WTC11 (cell line): Measurements from ENCODE around the gene FASN. TPM values are rescaled to one million over a fixed set of nuclear protein-coding genes. Genes with fewer than 3 reads are reported as not detected.

Experiments
- ATAC-seq: fragments of 200-7000 bp; cut with Tn5 transposase; 2 replicates; pipeline ENCODE4 v1.10.0; 2021; ENCODE audit warnings: mild to moderate bottlenecking, moderate library complexity
- CTCF ChIA-PET: fragments of 300-600 bp; sonication (Branson Sonifier 250); formaldehyde crosslinking; loops from one replicate; lab custom pipeline; 2021; ENCODE audit warnings: antibody characterized with exemption; lab: Charles Lee
- POLR2A ChIA-PET: fragments of 350-600 bp; sonication (Branson Sonifier 250); formaldehyde crosslinking; loops from one replicate; lab custom pipeline; 2021; ENCODE audit warnings: antibody characterized with exemption; lab: Charles Lee
- DNase-seq: peaks from one replicate; pipeline ENCODE4 v3.0.0; 2021; ENCODE audit warnings: low spot score
- H3K27ac Mint-ChIP-seq: 2 replicates; pipeline ENCODE4 v1.8.0; 2021; ENCODE audit warnings: mixed read lengths
- H3K27me3 Mint-ChIP-seq: 2 replicates; pipeline ENCODE4 v1.8.0; 2021; ENCODE audit warnings: low read depth, mild to moderate bottlenecking, moderate library complexity, mixed read lengths
- H3K36me3 Mint-ChIP-seq: 2 replicates; pipeline ENCODE4 v1.8.0; 2021; ENCODE audit warnings: mixed read lengths
- H3K4me1 Mint-ChIP-seq: 2 replicates; pipeline ENCODE4 v1.8.0; 2022; ENCODE audit warnings: mixed read lengths
- H3K4me3 Mint-ChIP-seq: 2 replicates; pipeline ENCODE4 v1.8.0; 2021; ENCODE audit warnings: mild to moderate bottlenecking, moderate library complexity, mixed read lengths
- H3K9me3 Mint-ChIP-seq: 2 replicates; pipeline ENCODE4 v1.8.0; 2021; ENCODE audit warnings: mixed read lengths
- ETV6 ChIP-seq: sonication (generic); formaldehyde crosslinking; IDR thresholded peaks from 2 replicates; pipeline ENCODE4 v1.8.1; 2022; ENCODE audit warnings: mild to moderate bottlenecking, missing genetic modification reagents
- FOXP1 ChIP-seq: sonication (generic); formaldehyde crosslinking; IDR thresholded peaks from 2 replicates; pipeline ENCODE4 v1.8.0; 2022; ENCODE audit warnings: missing genetic modification reagents, mild to moderate bottlenecking, moderate library complexity, borderline replicate concordance
- JAZF1 ChIP-seq: fragments of 250-450 bp; sonication (Bioruptor Pico); IDR thresholded peaks from 2 replicates; pipeline ENCODE4 v1.9.0; 2021; ENCODE audit warnings: moderate library complexity, mild to moderate bottlenecking, inconsistent platforms
- NFATC4 ChIP-seq: fragments of 250-450 bp; sonication (Bioruptor Pico); IDR thresholded peaks from 2 replicates; pipeline ENCODE4 v1.9.0; 2021; ENCODE audit warnings: mild to moderate bottlenecking
- RELA ChIP-seq: sonication (generic); formaldehyde crosslinking; IDR thresholded peaks from 2 replicates; pipeline ENCODE4 v1.8.1; 2022; ENCODE audit warnings: missing genetic modification reagents, mild to moderate bottlenecking, borderline replicate concordance
- SP1 ChIP-seq: sonication (generic); formaldehyde crosslinking; conservative IDR thresholded peaks from 2 replicates; pipeline ENCODE4 v1.8.1; 2022; ENCODE audit warnings: missing genetic modification reagents
- ZNF232 ChIP-seq: sonication (generic); formaldehyde crosslinking; IDR thresholded peaks from 2 replicates; pipeline ENCODE4 v1.8.0; 2022; ENCODE audit warnings: mild to moderate bottlenecking, missing genetic modification reagents
- total RNA-seq: library from RNA; stranded (reverse); gene quantifications from 3 replicates; pipeline ENCODE4 v1.2.3, GENCODE V29; 2021
- TF ChIP-seq, protein P1 (sequence below): fragments of 250-450 bp; sonication (Bioruptor Pico); IDR thresholded peaks from 2 replicates; pipeline ENCODE4 v1.9.0; 2021; ENCODE audit warnings: mild to moderate bottlenecking, borderline replicate concordance
- TF ChIP-seq, protein P2 (sequence below): sonication (generic); formaldehyde crosslinking; IDR thresholded peaks from 2 replicates; pipeline ENCODE4 v1.8.0; 2022; ENCODE audit warnings: mild to moderate bottlenecking, missing genetic modification reagents
- TF ChIP-seq, protein P3 (sequence below): sonication (generic); formaldehyde crosslinking; IDR thresholded peaks from 2 replicates; pipeline ENCODE4 v1.8.0; 2022; ENCODE audit warnings: mild to moderate bottlenecking, missing genetic modification reagents
- TF ChIP-seq, protein P4 (sequence below): sonication (generic); formaldehyde crosslinking; IDR thresholded peaks from 2 replicates; pipeline ENCODE4 v1.8.1; 2023; ENCODE audit warnings: mild to moderate bottlenecking, moderate library complexity, missing genetic modification reagents
- TF ChIP-seq, protein P5 (sequence below): sonication (generic); formaldehyde crosslinking; IDR thresholded peaks from 2 replicates; pipeline ENCODE4 v1.8.0; 2022; ENCODE audit warnings: mild to moderate bottlenecking, missing genetic modification reagents

FASN gene
- total RNA-seq, 1 experiment from 2014 or later = 742 TPM

DNA sequence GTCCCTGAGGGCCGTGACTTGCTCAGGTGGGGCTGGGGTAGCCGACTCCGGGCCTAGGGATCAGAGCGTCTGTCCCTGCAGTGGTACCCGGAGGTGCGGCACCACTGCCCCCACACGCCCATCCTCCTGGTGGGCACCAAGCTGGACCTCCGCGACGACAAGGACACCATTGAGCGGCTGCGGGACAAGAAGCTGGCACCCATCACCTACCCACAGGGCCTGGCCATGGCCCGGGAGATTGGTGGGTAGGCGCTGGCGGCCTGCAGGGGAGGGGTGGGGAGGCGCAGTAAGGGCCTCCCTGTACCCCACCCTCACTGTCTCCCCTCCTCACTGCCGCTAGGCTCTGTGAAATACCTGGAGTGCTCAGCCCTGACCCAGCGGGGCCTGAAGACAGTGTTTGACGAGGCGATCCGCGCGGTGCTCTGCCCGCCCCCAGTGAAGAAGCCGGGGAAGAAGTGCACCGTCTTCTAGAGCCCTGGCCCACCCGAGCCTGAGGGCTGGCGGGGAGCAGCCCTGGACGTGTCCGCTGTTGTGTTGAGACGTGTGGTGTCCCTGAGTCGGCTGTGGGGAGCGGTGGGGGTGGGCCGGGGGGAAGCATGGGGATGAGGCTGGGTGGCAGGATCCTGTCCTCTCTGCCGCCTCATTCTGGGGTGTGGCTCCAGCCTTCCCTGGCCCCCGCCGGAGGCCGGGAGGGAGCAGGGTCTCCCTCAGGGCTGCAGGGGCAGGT, 64.5 kb downstream of the FASN start:
- no peak for TF ChIP-seq FOXP1
- no peak for TF ChIP-seq JAZF1 (CRISPR knock-in tag)
- TF ChIP-seq ETV6 (CRISPR knock-in tag) = no peak
- TF ChIP-seq SP1 (CRISPR knock-in tag) = no peak
- TF ChIP-seq, protein P1, sequence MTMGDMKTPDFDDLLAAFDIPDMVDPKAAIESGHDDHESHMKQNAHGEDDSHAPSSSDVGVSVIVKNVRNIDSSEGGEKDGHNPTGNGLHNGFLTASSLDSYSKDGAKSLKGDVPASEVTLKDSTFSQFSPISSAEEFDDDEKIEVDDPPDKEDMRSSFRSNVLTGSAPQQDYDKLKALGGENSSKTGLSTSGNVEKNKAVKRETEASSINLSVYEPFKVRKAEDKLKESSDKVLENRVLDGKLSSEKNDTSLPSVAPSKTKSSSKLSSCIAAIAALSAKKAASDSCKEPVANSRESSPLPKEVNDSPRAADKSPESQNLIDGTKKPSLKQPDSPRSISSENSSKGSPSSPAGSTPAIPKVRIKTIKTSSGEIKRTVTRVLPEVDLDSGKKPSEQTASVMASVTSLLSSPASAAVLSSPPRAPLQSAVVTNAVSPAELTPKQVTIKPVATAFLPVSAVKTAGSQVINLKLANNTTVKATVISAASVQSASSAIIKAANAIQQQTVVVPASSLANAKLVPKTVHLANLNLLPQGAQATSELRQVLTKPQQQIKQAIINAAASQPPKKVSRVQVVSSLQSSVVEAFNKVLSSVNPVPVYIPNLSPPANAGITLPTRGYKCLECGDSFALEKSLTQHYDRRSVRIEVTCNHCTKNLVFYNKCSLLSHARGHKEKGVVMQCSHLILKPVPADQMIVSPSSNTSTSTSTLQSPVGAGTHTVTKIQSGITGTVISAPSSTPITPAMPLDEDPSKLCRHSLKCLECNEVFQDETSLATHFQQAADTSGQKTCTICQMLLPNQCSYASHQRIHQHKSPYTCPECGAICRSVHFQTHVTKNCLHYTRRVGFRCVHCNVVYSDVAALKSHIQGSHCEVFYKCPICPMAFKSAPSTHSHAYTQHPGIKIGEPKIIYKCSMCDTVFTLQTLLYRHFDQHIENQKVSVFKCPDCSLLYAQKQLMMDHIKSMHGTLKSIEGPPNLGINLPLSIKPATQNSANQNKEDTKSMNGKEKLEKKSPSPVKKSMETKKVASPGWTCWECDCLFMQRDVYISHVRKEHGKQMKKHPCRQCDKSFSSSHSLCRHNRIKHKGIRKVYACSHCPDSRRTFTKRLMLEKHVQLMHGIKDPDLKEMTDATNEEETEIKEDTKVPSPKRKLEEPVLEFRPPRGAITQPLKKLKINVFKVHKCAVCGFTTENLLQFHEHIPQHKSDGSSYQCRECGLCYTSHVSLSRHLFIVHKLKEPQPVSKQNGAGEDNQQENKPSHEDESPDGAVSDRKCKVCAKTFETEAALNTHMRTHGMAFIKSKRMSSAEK (CRISPR knock-in tag) = no peak
- no peak for TF ChIP-seq ZNF232 (CRISPR knock-in tag)
- TF ChIP-seq, protein P2, sequence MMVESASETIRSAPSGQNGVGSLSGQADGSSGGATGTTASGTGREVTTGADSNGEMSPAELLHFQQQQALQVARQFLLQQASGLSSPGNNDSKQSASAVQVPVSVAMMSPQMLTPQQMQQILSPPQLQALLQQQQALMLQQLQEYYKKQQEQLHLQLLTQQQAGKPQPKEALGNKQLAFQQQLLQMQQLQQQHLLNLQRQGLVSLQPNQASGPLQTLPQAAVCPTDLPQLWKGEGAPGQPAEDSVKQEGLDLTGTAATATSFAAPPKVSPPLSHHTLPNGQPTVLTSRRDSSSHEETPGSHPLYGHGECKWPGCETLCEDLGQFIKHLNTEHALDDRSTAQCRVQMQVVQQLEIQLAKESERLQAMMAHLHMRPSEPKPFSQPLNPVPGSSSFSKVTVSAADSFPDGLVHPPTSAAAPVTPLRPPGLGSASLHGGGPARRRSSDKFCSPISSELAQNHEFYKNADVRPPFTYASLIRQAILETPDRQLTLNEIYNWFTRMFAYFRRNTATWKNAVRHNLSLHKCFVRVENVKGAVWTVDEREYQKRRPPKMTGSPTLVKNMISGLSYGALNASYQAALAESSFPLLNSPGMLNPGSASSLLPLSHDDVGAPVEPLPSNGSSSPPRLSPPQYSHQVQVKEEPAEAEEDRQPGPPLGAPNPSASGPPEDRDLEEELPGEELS (CRISPR knock-in tag) = no peak
- Mint-ChIP-seq H3K27ac (no peak overlapping the region), H3K4me3 (peak overlapping the region; percentile 65), H3K4me1 (peaks cover 20% of the 10 kb centered on the region), H3K9me3 (no peaks in the 10 kb centered on the region), H3K27me3 (peaks cover 4% of the 10 kb centered on the region; the same call in 1 of the 2 replicates), H3K36me3 (0 out of 2 replicates have a peak, but pooled peaks cover 6% of the 10 kb centered on the region)
- no peak for DNase-seq
- no peak for ATAC-seq
- CTCF ChIA-PET = interaction anchor here (5.7 kb wide), 1 partner anchor 14 kb away, joined by 119 read pairs; the partner anchor contains the start of genes CENPX and LRRC45
- POLR2A ChIA-PET = no interaction called here

DNA sequence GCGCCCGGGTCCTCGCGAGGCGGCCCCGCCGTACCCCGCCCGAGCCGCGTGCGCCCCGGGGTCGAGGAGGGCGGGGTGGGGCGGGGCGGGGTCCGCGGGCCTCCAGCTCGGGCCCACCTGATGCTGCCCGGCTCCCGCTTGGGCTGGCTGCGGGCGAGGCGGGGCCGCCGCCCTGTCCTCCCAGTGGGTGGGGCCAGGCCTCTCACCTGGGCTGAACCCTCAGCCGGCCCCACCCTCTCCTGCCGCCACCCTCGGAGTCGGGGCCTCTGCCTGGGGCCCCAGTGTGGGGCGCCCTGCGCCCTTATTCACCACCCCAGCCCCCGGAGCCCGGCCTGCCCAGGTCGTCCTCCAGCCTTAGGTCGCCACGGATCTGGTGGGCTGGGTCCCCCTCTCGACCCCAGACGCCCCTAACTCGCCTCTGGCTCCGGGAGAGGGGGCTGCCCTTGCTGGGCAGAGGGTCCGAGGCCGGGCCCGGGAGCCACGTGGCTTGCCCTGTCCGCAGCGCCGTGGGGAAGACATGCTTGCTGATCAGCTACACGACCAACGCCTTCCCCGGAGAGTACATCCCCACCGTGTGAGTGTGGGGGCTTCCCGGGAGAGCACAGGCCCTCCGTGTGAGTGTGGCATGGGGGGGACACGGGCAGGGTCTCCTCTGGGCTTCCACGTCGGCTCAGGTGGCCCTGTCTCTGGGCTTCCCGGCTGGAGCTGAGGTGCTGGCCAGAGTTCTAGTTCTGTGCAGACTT, 66.0 kb downstream of the FASN start:
- TF ChIP-seq, protein P2 (CRISPR knock-in tag) = no peak
- TF ChIP-seq, protein P3, sequence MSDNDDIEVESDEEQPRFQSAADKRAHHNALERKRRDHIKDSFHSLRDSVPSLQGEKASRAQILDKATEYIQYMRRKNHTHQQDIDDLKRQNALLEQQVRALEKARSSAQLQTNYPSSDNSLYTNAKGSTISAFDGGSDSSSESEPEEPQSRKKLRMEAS (CRISPR knock-in tag) = peak; percentile 82
- TF ChIP-seq NFATC4 (no peak), RELA (CRISPR knock-in tag) (peak; percentile 43; the same call in 1 of the 2 replicates), FOXP1 (peak; percentile 68; the same call in 1 of the 2 replicates)
- TF ChIP-seq, protein P4, sequence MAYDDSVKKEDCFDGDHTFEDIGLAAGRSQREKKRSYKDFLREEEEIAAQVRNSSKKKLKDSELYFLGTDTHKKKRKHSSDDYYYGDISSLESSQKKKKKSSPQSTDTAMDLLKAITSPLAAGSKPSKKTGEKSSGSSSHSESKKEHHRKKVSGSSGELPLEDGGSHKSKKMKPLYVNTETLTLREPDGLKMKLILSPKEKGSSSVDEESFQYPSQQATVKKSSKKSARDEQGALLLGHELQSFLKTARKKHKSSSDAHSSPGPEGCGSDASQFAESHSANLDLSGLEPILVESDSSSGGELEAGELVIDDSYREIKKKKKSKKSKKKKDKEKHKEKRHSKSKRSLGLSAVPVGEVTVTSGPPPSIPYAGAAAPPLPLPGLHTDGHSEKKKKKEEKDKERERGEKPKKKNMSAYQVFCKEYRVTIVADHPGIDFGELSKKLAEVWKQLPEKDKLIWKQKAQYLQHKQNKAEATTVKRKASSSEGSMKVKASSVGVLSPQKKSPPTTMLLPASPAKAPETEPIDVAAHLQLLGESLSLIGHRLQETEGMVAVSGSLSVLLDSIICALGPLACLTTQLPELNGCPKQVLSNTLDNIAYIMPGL = 0 out of 2 replicates have a peak, but pooled peaks have one; percentile 56
- TF ChIP-seq, protein P5, sequence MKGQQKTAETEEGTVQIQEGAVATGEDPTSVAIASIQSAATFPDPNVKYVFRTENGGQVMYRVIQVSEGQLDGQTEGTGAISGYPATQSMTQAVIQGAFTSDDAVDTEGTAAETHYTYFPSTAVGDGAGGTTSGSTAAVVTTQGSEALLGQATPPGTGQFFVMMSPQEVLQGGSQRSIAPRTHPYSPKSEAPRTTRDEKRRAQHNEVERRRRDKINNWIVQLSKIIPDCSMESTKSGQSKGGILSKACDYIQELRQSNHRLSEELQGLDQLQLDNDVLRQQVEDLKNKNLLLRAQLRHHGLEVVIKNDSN (CRISPR knock-in tag) = peak; percentile 31; the same call in 1 of the 2 replicates
- ATAC-seq = peak; percentile 66
- H3K4me3 Mint-ChIP-seq = peak overlapping the region; percentile 65
- ChIA-PET CTCF (interaction anchor here (1.0 to 5.7 kb wide), 8 partner anchors 12 to 162 kb away, joined by 4 to 119 read pairs (median 20); partner anchors contain the start of genes CENPX, FASN, LRRC45 and MAFG), POLR2A (interaction anchor here (0.8 to 0.9 kb wide), 2 partner anchors 12 to 50 kb away, joined by 3 read pairs; no protein-coding TSS in a partner anchor)
- H3K9me3 Mint-ChIP-seq = no peaks in the 10 kb centered on the region
- H3K27ac Mint-ChIP-seq = no peak overlapping the region
- no peaks in the 10 kb centered on the region for H3K27me3 Mint-ChIP-seq
- 0 out of 2 replicates have a peak, but pooled peaks cover 6% of the 10 kb centered on the region for H3K36me3 Mint-ChIP-seq
- H3K4me1 Mint-ChIP-seq = peaks cover 16% of the 10 kb centered on the region
- peak; percentile 78 for DNase-seq
